Measurements from ENCODE around the gene PTGDR.

DNA sequence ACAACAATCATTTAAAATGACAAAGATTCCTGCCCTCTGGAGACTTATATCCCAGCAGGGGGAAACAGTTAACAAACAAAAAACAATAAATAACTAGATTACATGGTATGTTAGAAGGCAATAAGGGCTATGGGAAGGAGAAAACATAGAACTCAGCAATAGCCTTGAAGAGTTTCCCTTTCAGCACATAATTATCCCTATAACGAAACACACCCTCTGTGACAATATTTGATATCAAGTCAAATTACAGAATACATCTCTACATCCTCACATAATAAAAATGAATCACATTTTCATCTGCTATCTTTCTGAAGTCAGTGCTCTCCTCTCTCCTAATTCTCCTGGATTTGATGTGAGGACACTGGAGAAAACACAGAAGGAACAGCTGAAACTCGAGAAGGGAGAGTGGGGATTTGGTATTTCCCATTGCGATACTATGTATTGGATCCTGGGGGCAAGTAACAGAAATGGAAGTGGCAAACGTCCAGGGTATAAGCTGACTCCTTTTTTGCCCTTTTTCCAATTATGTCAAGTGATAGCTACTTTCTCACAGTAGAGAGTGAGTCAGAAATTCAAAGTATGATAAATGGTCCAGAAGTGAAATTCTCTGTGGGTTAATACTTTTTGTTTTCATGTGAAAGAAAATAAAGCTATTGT, 36.9 kb downstream of the PTGDR start:
- no peak for TF ChIP-seq POLR2A (IDR thresholded peaks at IDR 0.05; ENCODE audit: borderline replicate concordance, extremely low read depth, insufficient read depth, insufficient read length)
- TF ChIP-seq, protein P1, sequence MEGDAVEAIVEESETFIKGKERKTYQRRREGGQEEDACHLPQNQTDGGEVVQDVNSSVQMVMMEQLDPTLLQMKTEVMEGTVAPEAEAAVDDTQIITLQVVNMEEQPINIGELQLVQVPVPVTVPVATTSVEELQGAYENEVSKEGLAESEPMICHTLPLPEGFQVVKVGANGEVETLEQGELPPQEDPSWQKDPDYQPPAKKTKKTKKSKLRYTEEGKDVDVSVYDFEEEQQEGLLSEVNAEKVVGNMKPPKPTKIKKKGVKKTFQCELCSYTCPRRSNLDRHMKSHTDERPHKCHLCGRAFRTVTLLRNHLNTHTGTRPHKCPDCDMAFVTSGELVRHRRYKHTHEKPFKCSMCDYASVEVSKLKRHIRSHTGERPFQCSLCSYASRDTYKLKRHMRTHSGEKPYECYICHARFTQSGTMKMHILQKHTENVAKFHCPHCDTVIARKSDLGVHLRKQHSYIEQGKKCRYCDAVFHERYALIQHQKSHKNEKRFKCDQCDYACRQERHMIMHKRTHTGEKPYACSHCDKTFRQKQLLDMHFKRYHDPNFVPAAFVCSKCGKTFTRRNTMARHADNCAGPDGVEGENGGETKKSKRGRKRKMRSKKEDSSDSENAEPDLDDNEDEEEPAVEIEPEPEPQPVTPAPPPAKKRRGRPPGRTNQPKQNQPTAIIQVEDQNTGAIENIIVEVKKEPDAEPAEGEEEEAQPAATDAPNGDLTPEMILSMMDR (IDR thresholded peaks at IDR 0.05 in 2 of 3, conservative IDR thresholded peaks at IDR 0.05 in 1 of 3; ENCODE audit: borderline replicate concordance in 1 of 3, insufficient read depth in 1 of 3, low read depth in 2 of 3, low read length in 2 of 3), result no peak
- TF ChIP-seq RAD21 (IDR thresholded peaks at IDR 0.05; ENCODE audit: low read depth), result no peak
- no peak for TF ChIP-seq POLR2AphosphoS5 (IDR thresholded peaks at IDR 0.05; ENCODE audit: low read depth, low read length)
- TF ChIP-seq, protein P2, sequence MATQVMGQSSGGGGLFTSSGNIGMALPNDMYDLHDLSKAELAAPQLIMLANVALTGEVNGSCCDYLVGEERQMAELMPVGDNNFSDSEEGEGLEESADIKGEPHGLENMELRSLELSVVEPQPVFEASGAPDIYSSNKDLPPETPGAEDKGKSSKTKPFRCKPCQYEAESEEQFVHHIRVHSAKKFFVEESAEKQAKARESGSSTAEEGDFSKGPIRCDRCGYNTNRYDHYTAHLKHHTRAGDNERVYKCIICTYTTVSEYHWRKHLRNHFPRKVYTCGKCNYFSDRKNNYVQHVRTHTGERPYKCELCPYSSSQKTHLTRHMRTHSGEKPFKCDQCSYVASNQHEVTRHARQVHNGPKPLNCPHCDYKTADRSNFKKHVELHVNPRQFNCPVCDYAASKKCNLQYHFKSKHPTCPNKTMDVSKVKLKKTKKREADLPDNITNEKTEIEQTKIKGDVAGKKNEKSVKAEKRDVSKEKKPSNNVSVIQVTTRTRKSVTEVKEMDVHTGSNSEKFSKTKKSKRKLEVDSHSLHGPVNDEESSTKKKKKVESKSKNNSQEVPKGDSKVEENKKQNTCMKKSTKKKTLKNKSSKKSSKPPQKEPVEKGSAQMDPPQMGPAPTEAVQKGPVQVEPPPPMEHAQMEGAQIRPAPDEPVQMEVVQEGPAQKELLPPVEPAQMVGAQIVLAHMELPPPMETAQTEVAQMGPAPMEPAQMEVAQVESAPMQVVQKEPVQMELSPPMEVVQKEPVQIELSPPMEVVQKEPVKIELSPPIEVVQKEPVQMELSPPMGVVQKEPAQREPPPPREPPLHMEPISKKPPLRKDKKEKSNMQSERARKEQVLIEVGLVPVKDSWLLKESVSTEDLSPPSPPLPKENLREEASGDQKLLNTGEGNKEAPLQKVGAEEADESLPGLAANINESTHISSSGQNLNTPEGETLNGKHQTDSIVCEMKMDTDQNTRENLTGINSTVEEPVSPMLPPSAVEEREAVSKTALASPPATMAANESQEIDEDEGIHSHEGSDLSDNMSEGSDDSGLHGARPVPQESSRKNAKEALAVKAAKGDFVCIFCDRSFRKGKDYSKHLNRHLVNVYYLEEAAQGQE (IDR thresholded peaks at IDR 0.05; ENCODE audit: low read depth), result no peak
- no peak for TF ChIP-seq YY1 (IDR thresholded peaks at IDR 0.05; ENCODE audit: extremely low read depth, insufficient replicate concordance, low read depth, low read length)
- no peak for TF ChIP-seq EZH2 (IDR thresholded peaks at IDR 0.05)
- TF ChIP-seq JUND (IDR thresholded peaks at IDR 0.05), result no peak
- TF ChIP-seq MAX (IDR thresholded peaks at IDR 0.05), result no peak
- TF ChIP-seq EZH2phosphoT487 (IDR thresholded peaks at IDR 0.05; ENCODE audit: borderline replicate concordance), result no peak
- TF ChIP-seq CEBPB (IDR thresholded peaks at IDR 0.05; ENCODE audit: low read depth), result no peak
- TF ChIP-seq, protein P3, sequence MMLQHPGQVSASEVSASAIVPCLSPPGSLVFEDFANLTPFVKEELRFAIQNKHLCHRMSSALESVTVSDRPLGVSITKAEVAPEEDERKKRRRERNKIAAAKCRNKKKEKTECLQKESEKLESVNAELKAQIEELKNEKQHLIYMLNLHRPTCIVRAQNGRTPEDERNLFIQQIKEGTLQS (IDR thresholded peaks at IDR 0.05), result no peak
- no peak for TF ChIP-seq SP1 (IDR thresholded peaks at IDR 0.05; ENCODE audit: low read depth)

All from HCT116 (cell line).